HEK293T (cell line): Measurements from ENCODE around the gene NME1.

Source experiments
- BHLHE40 ChIP-seq: fragments of 450-650 bp; IDR thresholded peaks from 2 replicates; pipeline ENCODE4 v1.6.1; 2016; ENCODE audit warnings: mild to moderate bottlenecking, moderate library complexity, borderline replicate concordance
- CTBP1 ChIP-seq: fragments of 450-650 bp; IDR thresholded peaks from 2 replicates; pipeline ENCODE4 v1.6.1; 2016; ENCODE audit warnings: borderline replicate concordance
- ELF4 ChIP-seq: fragments of 450-650 bp; IDR thresholded peaks from 2 replicates; pipeline ENCODE4 v1.6.1; 2017; ENCODE audit warnings: antibody characterized with exemption
- FOXA1 ChIP-seq: fragments of 450-650 bp; IDR thresholded peaks from 2 replicates; pipeline ENCODE4 v1.6.1; 2016; ENCODE audit warnings: mild to moderate bottlenecking
- FOXK2 ChIP-seq: fragments of 450-650 bp; IDR thresholded peaks from 2 replicates; pipeline ENCODE4 v1.6.1; 2016; ENCODE audit warnings: mild to moderate bottlenecking
- HDGF ChIP-seq: fragments of 450-650 bp; IDR thresholded peaks from 2 replicates; pipeline ENCODE4 v1.6.1; 2017; ENCODE audit warnings: antibody characterized with exemption, borderline replicate concordance
- LEF1 ChIP-seq: fragments of 450-650 bp; IDR thresholded peaks from 2 replicates; pipeline ENCODE4 v1.6.1; 2017; ENCODE audit warnings: mild to moderate bottlenecking, borderline replicate concordance
- PKNOX1 ChIP-seq: fragments of 450-650 bp; IDR thresholded peaks from 2 replicates; pipeline ENCODE4 v1.6.1; 2016
- SP1 ChIP-seq: fragments of 450-650 bp; IDR thresholded peaks from 2 replicates; pipeline ENCODE4 v1.6.1; 2017
- ZNF384 ChIP-seq: fragments of 450-650 bp; IDR thresholded peaks from 2 replicates; pipeline ENCODE4 v1.6.1; 2016

- TF ChIP-seq LEF1 (no peak), SP1 (no peak), ZNF384 (no peak), CTBP1 (no peak), FOXA1 (no peak), BHLHE40 (no peak), FOXK2 (no peak), HDGF (no peak), ELF4 (no peak), PKNOX1 (no peak)
Observed at GRCh38 chr17:51200846-51201245, 47.5 kb downstream of the NME1 start.
